DND-41 (cell line): ENCODE measurements around the gene ZBTB11.

ENCODE experiments used
- CTCF ChIP-seq: IDR thresholded peaks from 2 replicates; pipeline ENCODE4 v1.5.1; 2012; ENCODE audit warnings: borderline replicate concordance, low read length, moderate library complexity, mild to moderate bottlenecking; ENCODE audit not compliant: poor library complexity, severe bottlenecking; ENCODE audit errors: extremely low read depth
- EZH2 ChIP-seq: IDR thresholded peaks from 3 replicates; pipeline ENCODE4 v1.6.1; 2012; ENCODE audit warnings: borderline replicate concordance, low read depth, mild to moderate bottlenecking, moderate library complexity, low read length, inconsistent platforms; ENCODE audit not compliant: severe bottlenecking

- no peak for TF ChIP-seq CTCF
- no peak for TF ChIP-seq EZH2
These were observed 3.5 kb upstream of the ZBTB11 start for GRCh38 chr3:101680466-101680865.
